CD4-positive, CD25-positive, alpha-beta regulatory T cell (primary cell): Measurements from ENCODE around the gene MT1G. TPM values are rescaled to one million over a fixed set of nuclear protein-coding genes. Genes with fewer than 3 reads are reported as not detected.

Source experiments
- ATAC-seq, 2 donors: fragments of 150-1000 bp; cut with Tn5 transposase; one replicate each; pipeline ENCODE4 v1.10.0; 2021; ENCODE audit warnings: low read depth in 2 of 2, moderate number of reproducible peaks in 2 of 2, moderate library complexity in 1 of 2
- DNase-seq, 3 donors: peaks; one replicate each; pipeline versions ENCODE4 v3.0.0 to v3.0.0-alpha.2; 2012 to 2022; ENCODE audit warnings: mixed read lengths in 1 of 3
- H3K27ac ChIP-seq: one replicate; pipeline ENCODE4 v1.7.0; 2013; ENCODE audit warnings: mild to moderate bottlenecking, low read length; ENCODE audit not compliant: insufficient read depth, poor library complexity, severe bottlenecking
- H3K27me3 ChIP-seq: one replicate; pipeline ENCODE4 v1.7.0; 2013; ENCODE audit warnings: low read length; ENCODE audit not compliant: control insufficient read depth, insufficient read depth
- H3K36me3 ChIP-seq: one replicate; pipeline ENCODE4 v1.7.0; 2013; ENCODE audit warnings: mild to moderate bottlenecking, low read length, moderate library complexity; ENCODE audit not compliant: control insufficient read depth, insufficient read depth
- H3K4me1 ChIP-seq: 2 replicates; pipeline ENCODE4 v1.7.0; 2013; ENCODE audit warnings: mild to moderate bottlenecking, low read length; ENCODE audit not compliant: insufficient read depth, control insufficient read depth, poor library complexity, severe bottlenecking
- H3K4me3 ChIP-seq: one replicate; pipeline ENCODE4 v1.7.0; 2013; ENCODE audit warnings: low read depth, mild to moderate bottlenecking, low read length, moderate library complexity
- H3K9me3 ChIP-seq, 2 experiments: 1 replicate in 1 of 2; 2 replicates in 1 of 2; pipeline ENCODE4 v1.7.0; 2013; ENCODE audit warnings: low read length in 2 of 2, mild to moderate bottlenecking in 1 of 2, moderate library complexity in 1 of 2; ENCODE audit not compliant: control insufficient read depth in 2 of 2
- H3K27ac Mint-ChIP-seq, 3 donors: one replicate each; pipeline ENCODE4 v1.8.0; 2020 to 2022; ENCODE audit warnings: mild to moderate bottlenecking in 3 of 3, mixed read lengths in 3 of 3, moderate library complexity in 2 of 3
- H3K27me3 Mint-ChIP-seq: one replicate; pipeline ENCODE4 v1.8.0; 2022; ENCODE audit warnings: mild to moderate bottlenecking, mixed read lengths
- H3K36me3 Mint-ChIP-seq: one replicate; pipeline ENCODE4 v1.8.0; 2020; ENCODE audit warnings: mixed read lengths
- H3K4me1 Mint-ChIP-seq, 4 donors: one replicate each; pipeline ENCODE4 v1.8.0; 2020 to 2022; ENCODE audit warnings: mixed read lengths in 4 of 4, mild to moderate bottlenecking in 1 of 4
- H3K4me3 Mint-ChIP-seq, 4 donors: one replicate each; pipeline ENCODE4 v1.8.0; 2020 to 2022; ENCODE audit warnings: mild to moderate bottlenecking in 4 of 4, mixed read lengths in 4 of 4, moderate library complexity in 3 of 4
- H3K9me3 Mint-ChIP-seq, 7 donors: one replicate each; pipeline ENCODE4 v1.8.0; 2020 to 2022; ENCODE audit warnings: mixed read lengths in 7 of 7, mild to moderate bottlenecking in 3 of 7, moderate library complexity in 2 of 7
- polyA plus RNA-seq, 4 donors: library from polyadenylated mRNA; unstranded; fragments of 300-500 nt; fragmentation: Illumina TruSeq; gene quantifications; one replicate each; pipeline ENCODE4 v1.2.3, GENCODE V29; 2021
- total RNA-seq: library from RNA; stranded (reverse); gene quantifications from one replicate; pipeline ENCODE4 v1.2.3, GENCODE V29; 2022

MT1G gene
- total and polyA plus RNA-seq, 5 donors from 2014 or later = not detected

GRCh38 chr16:56617212-56618085, 50.4 kb downstream of the MT1G start:
- DNase-seq = peak; percentile 36 to 77 (median 40)
- H3K27me3 Mint-ChIP-seq = peaks cover 6% of the 10 kb centered on the region
- H3K27ac Mint-ChIP-seq = peak overlapping the region in 1 of 3 donors; percentile 73
- H3K27me3 ChIP-seq = peaks cover 4% of the 10 kb centered on the region
- H3K4me3 Mint-ChIP-seq = peak overlapping the region; percentile 58 to 85 (median 70)
- peaks cover 0 to 2% (median 0%) of the 10 kb centered on the region in 7 donors for H3K9me3 Mint-ChIP-seq
- H3K36me3 ChIP-seq = no peaks in the 10 kb centered on the region
- H3K36me3 Mint-ChIP-seq = no peaks in the 10 kb centered on the region
- H3K4me1 Mint-ChIP-seq = peaks cover 2 to 17% (median 10%) of the 10 kb centered on the region in 4 donors
- peaks cover 13% of the 10 kb centered on the region for H3K4me1 ChIP-seq
- peak overlapping the region; percentile 21 for H3K4me3 ChIP-seq
- peak; percentile 63 to 88 for ATAC-seq
- H3K27ac ChIP-seq = no peak overlapping the region
- H3K9me3 ChIP-seq = no peaks in the 10 kb centered on the region

Other genes starting within 250 kb of the MT1G start
- gene AMFR, start 242.5 kb downstream of the MT1G start, total RNA-seq = 77.3 TPM
- gene AMFR, start 242.5 kb downstream of the MT1G start, polyA plus RNA-seq = 10 to 100 TPM; 21.1 to 60.4 (median 44.0) TPM
- gene NUDT21, start 216.7 kb downstream of the MT1G start, total RNA-seq = 111 TPM
- gene NUDT21, start 216.7 kb downstream of the MT1G start, polyA plus RNA-seq = 100 to 1,000 TPM in 3 of 4 donors, 10 to 100 TPM in 1; 91.9 to 128 (median 104) TPM
- gene OGFOD1, start 216.5 kb downstream of the MT1G start, total RNA-seq = 22.7 TPM
- 10 to 100 TPM; 80.9 to 96.4 (median 85.7) TPM for gene OGFOD1, start 216.5 kb downstream of the MT1G start, polyA plus RNA-seq
- gene BBS2, start 148.0 kb downstream of the MT1G start, total RNA-seq = 46.5 TPM
- gene BBS2, start 148.0 kb downstream of the MT1G start, polyA plus RNA-seq = 10 to 100 TPM; 24.8 to 39.2 (median 33.6) TPM
- not detected for gene MT4, start 103.0 kb downstream of the MT1G start, total RNA-seq
- gene MT4, start 103.0 kb downstream of the MT1G start, polyA plus RNA-seq = not detected
- not detected for gene MT3, start 78.5 kb downstream of the MT1G start, total RNA-seq
- 1 to 10 TPM in 1 of 4 donors, not detected in 3; 1.2 TPM for gene MT3, start 78.5 kb downstream of the MT1G start, polyA plus RNA-seq
- gene MT2A, start 59.5 kb downstream of the MT1G start, total RNA-seq = 110 TPM
- gene MT2A, start 59.5 kb downstream of the MT1G start, polyA plus RNA-seq = 100 to 1,000 TPM; 103 to 444 (median 261) TPM
- 10.4 TPM for gene MT1E, start 42.3 kb downstream of the MT1G start, total RNA-seq
- 10 to 100 TPM in 3 of 4 donors, 1 to 10 TPM in 1; 5.6 to 86.9 (median 24.7) TPM for gene MT1E, start 42.3 kb downstream of the MT1G start, polyA plus RNA-seq
- not detected for gene MT1M, start 35.4 kb downstream of the MT1G start, total RNA-seq
- not detected for gene MT1M, start 35.4 kb downstream of the MT1G start, polyA plus RNA-seq
- not detected for gene MT1A, start 29.4 kb downstream of the MT1G start, total RNA-seq
- gene MT1A, start 29.4 kb downstream of the MT1G start, polyA plus RNA-seq = not detected
- gene MT1B, start 16.2 kb downstream of the MT1G start, total RNA-seq = not detected
- gene MT1B, start 16.2 kb downstream of the MT1G start, polyA plus RNA-seq = not detected
- 6.8 TPM for gene MT1F, start 10.1 kb downstream of the MT1G start, total RNA-seq
- 10 to 100 TPM; 26.0 to 88.5 (median 37.1) TPM for gene MT1F, start 10.1 kb downstream of the MT1G start, polyA plus RNA-seq
- not detected for gene MT1H, start 1.7 kb upstream of the MT1G start, total RNA-seq
- gene MT1H, start 1.7 kb upstream of the MT1G start, polyA plus RNA-seq = not detected
- 20.2 TPM for gene MT1X, start 14.4 kb upstream of the MT1G start, total RNA-seq
- gene MT1X, start 14.4 kb upstream of the MT1G start, polyA plus RNA-seq = 100 to 1,000 TPM; 125 to 231 (median 159) TPM
- 66.8 TPM for gene NUP93, start 62.1 kb upstream of the MT1G start, total RNA-seq
- gene NUP93, start 62.1 kb upstream of the MT1G start, polyA plus RNA-seq = 10 to 100 TPM; 55.0 to 92.7 (median 79.4) TPM
- gene SLC12A3, start 197.1 kb upstream of the MT1G start, total RNA-seq = not detected
- not detected for gene SLC12A3, start 197.1 kb upstream of the MT1G start, polyA plus RNA-seq